SW 1271 (cell line): Measurements from ENCODE around the gene JPH3.
A peak's percentile ranks its signal among the peaks of the same experiment; 100 is the strongest.
"Not testable (repeated sequence)": the region's sequence is repeated elsewhere in the genome, so short reads cannot be mapped to it uniquely, and the experiment has no call there.

Experiments used
- DNase-seq, 2 experiments: peaks; one replicate each; lab custom pipeline; 2025; lab: John Stamatoyannopoulos, UW

JPH3 gene

GRCh38 chr16:87654826-87655225 lies 52.5 kb downstream of the JPH3 start:
- no peak for DNase-seq

GRCh38 chr16:87656328-87656727 lies 54.0 kb downstream of the JPH3 start:
- DNase-seq, result no peak

GRCh38 chr16:87657621-87658192 lies 55.4 kb downstream of the JPH3 start:
- DNase-seq, result peak; percentile 35 to 49

GRCh38 chr16:87658564-87659225 lies 56.4 kb downstream of the JPH3 start:
- no peak for DNase-seq

GRCh38 chr16:87661561-87661960 lies 59.3 kb downstream of the JPH3 start:
- DNase-seq, result no peak

GRCh38 chr16:87662254-87663204 lies 60.2 kb downstream of the JPH3 start:
- no peak for DNase-seq

GRCh38 chr16:87664792-87665191 lies 62.5 kb downstream of the JPH3 start:
- DNase-seq, result no peak

GRCh38 chr16:87665193-87665592 lies 62.9 kb downstream of the JPH3 start:
- no peak for DNase-seq

GRCh38 chr16:87666919-87667318 lies 64.6 kb downstream of the JPH3 start:
- no peak for DNase-seq

GRCh38 chr16:87667443-87667842 lies 65.1 kb downstream of the JPH3 start:
- no peak for DNase-seq

- no peak for DNase-seq
These were observed 65.6 kb downstream of the JPH3 start for GRCh38 chr16:87667946-87668345.

GRCh38 chr16:87669672-87670071 lies 67.4 kb downstream of the JPH3 start:
- DNase-seq, result no peak

GRCh38 chr16:87671221-87671620 lies 68.9 kb downstream of the JPH3 start:
- DNase-seq, result no peak

GRCh38 chr16:87671715-87672270 lies 69.5 kb downstream of the JPH3 start:
- no peak for DNase-seq

GRCh38 chr16:87674419-87674818 lies 72.1 kb downstream of the JPH3 start:
- no peak for DNase-seq

GRCh38 chr16:87675111-87675719 lies 72.9 kb downstream of the JPH3 start:
- no peak for DNase-seq

- DNase-seq, result no peak
These were observed 75.5 kb downstream of the JPH3 start for GRCh38 chr16:87677830-87678229.

GRCh38 chr16:87678618-87679017 lies 76.3 kb downstream of the JPH3 start:
- DNase-seq, result no peak

GRCh38 chr16:87679593-87680271 lies 77.4 kb downstream of the JPH3 start:
- no peak for DNase-seq

GRCh38 chr16:87680272-87680644 lies 78.0 kb downstream of the JPH3 start:
- DNase-seq, result no peak

GRCh38 chr16:87681051-87681602 lies 78.8 kb downstream of the JPH3 start:
- DNase-seq, result not testable (repeated sequence)
